Osteoblast (primary cell): ENCODE results near the gene NBEAL1. TPM values are rescaled to one million over a fixed set of nuclear protein-coding genes. Genes with fewer than 3 reads are reported as not detected.

Source experiments
- DNase-seq: peaks from one replicate; pipeline ENCODE4 v3.0.0; 2011; ENCODE audit warnings: low spot score, mixed read lengths; ENCODE audit not compliant: insufficient read length; ENCODE audit errors: missing footprints
- H2AFZ ChIP-seq: 2 replicates; pipeline ENCODE4 v1.6.0; 2011; ENCODE audit warnings: mild to moderate bottlenecking, low read length
- H3K27ac ChIP-seq: 2 replicates; pipeline ENCODE4 v1.5.1; 2011; ENCODE audit warnings: mild to moderate bottlenecking, low read depth, low read length, moderate library complexity
- H3K27me3 ChIP-seq: 2 replicates; pipeline ENCODE4 v1.6.0; 2012; ENCODE audit warnings: mild to moderate bottlenecking, control low read depth, inconsistent platforms, low read length, moderate library complexity; ENCODE audit not compliant: insufficient read depth
- H3K36me3 ChIP-seq: 2 replicates; pipeline ENCODE4 v1.5.1; 2011; ENCODE audit warnings: mild to moderate bottlenecking, low read length, control low read depth, moderate library complexity; ENCODE audit not compliant: insufficient read depth
- H3K4me1 ChIP-seq: 2 replicates; pipeline ENCODE4 v1.5.1; 2011; ENCODE audit warnings: mild to moderate bottlenecking, low read length, control low read depth, moderate library complexity; ENCODE audit not compliant: insufficient read depth
- H3K4me2 ChIP-seq: 2 replicates; pipeline ENCODE4 v1.6.0; 2011; ENCODE audit warnings: mild to moderate bottlenecking, low read length; ENCODE audit not compliant: insufficient read depth
- H3K4me3 ChIP-seq: fragments of 200-600 bp; sonication (generic); 3 replicates; pipeline ENCODE4 v1.5.1; 2012; ENCODE audit warnings: mild to moderate bottlenecking, low read length, inconsistent platforms; ENCODE audit not compliant: insufficient read depth
- H3K79me2 ChIP-seq: 2 replicates; pipeline ENCODE4 v1.6.0; 2012; ENCODE audit warnings: mild to moderate bottlenecking, low read length, control low read depth, inconsistent platforms; ENCODE audit not compliant: insufficient read depth
- H3K9me3 ChIP-seq: 2 replicates; pipeline ENCODE4 v1.5.1; 2011; ENCODE audit warnings: low read depth, low read length, control low read depth
- H4K20me1 ChIP-seq: 2 replicates; pipeline ENCODE4 v1.6.0; 2012; ENCODE audit warnings: mild to moderate bottlenecking, low read length, control low read depth; ENCODE audit not compliant: insufficient read depth
- CTCF ChIP-seq: IDR thresholded peaks from 2 replicates; pipeline ENCODE4 v1.5.1; 2011; ENCODE audit warnings: mild to moderate bottlenecking, low read depth, low read length, moderate library complexity; ENCODE audit errors: extremely low read depth
- total RNA-seq: library from RNA; depleted of rRNA; stranded (reverse); fragments of >200 nt; gene quantifications from 2 replicates; pipeline ENCODE4 v1.2.3, GENCODE V29; 2012

The NBEAL1 gene
- total RNA-seq, 1 donor = 51.8 TPM

GRCh38 chr2:203002054-203002821 is 12.4 kb upstream of the NBEAL1 start:
- H3K27ac ChIP-seq = no peak overlapping the region
- no peaks in the 10 kb centered on the region for H3K79me2 ChIP-seq
- H3K9me3 ChIP-seq = no peaks in the 10 kb centered on the region
- H3K36me3 ChIP-seq = no peaks in the 10 kb centered on the region
- no peak overlapping the region for H3K4me3 ChIP-seq
- no peaks in the 10 kb centered on the region for H3K27me3 ChIP-seq
- no peak for DNase-seq
- no peak for TF ChIP-seq CTCF
- no peaks in the 10 kb centered on the region for H3K4me1 ChIP-seq
- no peak overlapping the region for H3K4me2 ChIP-seq
- H2AFZ ChIP-seq = no peak overlapping the region
- no peaks in the 10 kb centered on the region for H4K20me1 ChIP-seq

GRCh38 chr2:203003716-203004115 is 11.0 kb upstream of the NBEAL1 start:
- Histone ChIP-seq H3K4me2 (no peak overlapping the region), H3K27ac (no peak overlapping the region), H3K9me3 (no peaks in the 10 kb centered on the region), H4K20me1 (no peaks in the 10 kb centered on the region), H3K4me3 (no peak overlapping the region), H3K36me3 (no peaks in the 10 kb centered on the region), H3K4me1 (no peaks in the 10 kb centered on the region), H3K27me3 (no peaks in the 10 kb centered on the region), H2AFZ (no peak overlapping the region), H3K79me2 (no peaks in the 10 kb centered on the region)
- no peak for TF ChIP-seq CTCF
- DNase-seq = no peak

GRCh38 chr2:203016716-203017115 is 2.0 kb downstream of the NBEAL1 start:
- Histone ChIP-seq H2AFZ (no peak overlapping the region), H3K4me2 (peak overlapping the region; percentile 90), H3K36me3 (peaks cover 4% of the 10 kb centered on the region), H3K4me1 (peaks cover 25% of the 10 kb centered on the region), H3K27ac (peak overlapping the region; percentile 57), H3K4me3 (peak overlapping the region; percentile 68), H3K9me3 (no peaks in the 10 kb centered on the region), H3K27me3 (no peaks in the 10 kb centered on the region), H3K79me2 (peaks cover 64% of the 10 kb centered on the region), H4K20me1 (peaks cover 17% of the 10 kb centered on the region)
- no peak for DNase-seq
- TF ChIP-seq CTCF = no peak

GRCh38 chr2:203018181-203018580 is 3.5 kb downstream of the NBEAL1 start:
- no peak for DNase-seq
- Histone ChIP-seq H3K4me3 (peak overlapping the region; percentile 66), H3K79me2 (peaks cover 71% of the 10 kb centered on the region), H3K4me1 (peaks cover 35% of the 10 kb centered on the region), H3K9me3 (no peaks in the 10 kb centered on the region), H4K20me1 (peaks cover 17% of the 10 kb centered on the region), H2AFZ (no peak overlapping the region), H3K36me3 (peaks cover 4% of the 10 kb centered on the region), H3K27ac (peak overlapping the region; percentile 36), H3K4me2 (peak overlapping the region; percentile 90), H3K27me3 (no peaks in the 10 kb centered on the region)
- TF ChIP-seq CTCF = no peak
